ENCODE measurements around the gene ARHGAP36. TPM values are rescaled to one million over a fixed set of nuclear protein-coding genes. Genes with fewer than 3 reads are reported as not detected.

The ARHGAP36 gene
- total and polyA plus RNA-seq, 2 of the 8 experiments (the other 6 are each of a cell fraction or from before 2014, with no cell fraction given): 0.32 to 0.38 TPM

DNA sequence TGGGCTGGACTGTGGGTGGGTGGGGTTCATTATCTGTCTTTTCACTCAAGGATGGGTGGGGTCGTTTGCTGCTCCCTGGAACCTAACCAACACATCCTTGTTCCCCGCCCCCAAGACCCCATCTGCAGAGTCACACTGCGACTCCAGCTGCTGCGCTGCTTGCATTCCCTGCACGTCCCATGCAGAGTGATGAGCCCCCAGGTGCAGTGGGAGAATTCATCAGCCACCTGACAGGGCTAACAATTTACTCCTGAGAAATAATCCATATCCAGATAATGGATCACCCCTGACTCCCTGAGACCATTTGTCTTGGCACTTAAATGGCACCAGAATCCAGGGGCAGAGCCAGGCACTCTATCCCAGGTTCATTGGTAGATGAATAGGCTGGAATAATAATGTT is 12.4 kb upstream of the ARHGAP36 start:
- Histone ChIP-seq H3K27ac (ENCODE audit: low read depth, low read length) (no peak overlapping the region), H2BK20ac (ENCODE audit: low read length) (no peak overlapping the region)
- TF ChIP-seq KDM4A (IDR thresholded peaks at IDR 0.05; ENCODE audit: low read depth, low read length, severe bottlenecking) (no peak), CEBPB (IDR thresholded peaks at IDR 0.05; ENCODE audit: low read depth, low read length) (no peak), POLR2AphosphoS5 (IDR thresholded peaks at IDR 0.05; ENCODE audit: low read depth, low read length) (no peak), TBP (IDR thresholded peaks at IDR 0.05; ENCODE audit: low read depth, low read length) (no peak), ZNF274 (IDR thresholded peaks at IDR 0.05; ENCODE audit: borderline replicate concordance, extremely low read depth, low read length) (no peak), CBX8 (IDR thresholded peaks at IDR 0.05; ENCODE audit: borderline replicate concordance, low read depth, low read length) (no peak), CBX5 (IDR thresholded peaks at IDR 0.05; ENCODE audit: low read depth, low read length) (no peak), RBBP5 (IDR thresholded peaks at IDR 0.05; ENCODE audit: borderline replicate concordance, low read depth, low read length) (no peak), KDM5A (IDR thresholded peaks at IDR 0.05; ENCODE audit: low read length) (no peak), TEAD4 (IDR thresholded peaks at IDR 0.05; ENCODE audit: low read depth, low read length) (no peak), BRCA1 (IDR thresholded peaks at IDR 0.05; ENCODE audit: low read depth, low read length) (no peak), GTF2F1 (IDR thresholded peaks at IDR 0.05; ENCODE audit: borderline replicate concordance, low read depth, low read length) (no peak), EZH2 (IDR thresholded peaks at IDR 0.05; ENCODE audit: low read depth, low read length, severe bottlenecking) (no peak)
- TF ChIP-seq, protein P1, sequence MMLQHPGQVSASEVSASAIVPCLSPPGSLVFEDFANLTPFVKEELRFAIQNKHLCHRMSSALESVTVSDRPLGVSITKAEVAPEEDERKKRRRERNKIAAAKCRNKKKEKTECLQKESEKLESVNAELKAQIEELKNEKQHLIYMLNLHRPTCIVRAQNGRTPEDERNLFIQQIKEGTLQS (IDR thresholded peaks at IDR 0.05; ENCODE audit: insufficient read depth, low read depth, low read length): no peak

More for the DNA sequence above, 12.4 kb upstream of the ARHGAP36 start:
- Histone ChIP-seq H3K23me2 (ENCODE audit: low read depth, low read length) (no peaks in the 10 kb centered on the region), H3K18ac (ENCODE audit: extremely low read depth, low read length) (no peak overlapping the region), H3K4me2 (ENCODE audit: insufficient read depth in 1 of 2, low read depth in 2 of 2, low read length in 2 of 2) (no peak overlapping the region), H2BK12ac (ENCODE audit: low read depth, low read length) (no peak overlapping the region), H3K79me2 (ENCODE audit: control insufficient read depth in 1 of 2, insufficient read depth in 2 of 2, low read length in 2 of 2) (no peaks in the 10 kb centered on the region), H3K27me3 (replicated peaks in 1 of 4; ENCODE audit: control insufficient read depth in 3 of 4, extremely low read depth in 1 of 4, insufficient read depth in 3 of 4, low read length in 3 of 4) (no peaks in the 10 kb centered on the region), H2BK15ac (ENCODE audit: low read length) (no peak overlapping the region), H2BK5ac (ENCODE audit: low read depth, low read length) (no peak overlapping the region), H3K14ac (ENCODE audit: insufficient read length) (no peak overlapping the region), H3K4me1 (replicated peaks in 1 of 4; ENCODE audit: control insufficient read depth in 3 of 4, insufficient read depth in 4 of 4, low read length in 3 of 4) (no peaks in the 10 kb centered on the region; a peak in 1 of 7 replicates), H2AK5ac (ENCODE audit: low read depth, low read length) (no peak overlapping the region), H3K79me1 (ENCODE audit: low read depth, low read length) (no peaks in the 10 kb centered on the region), H3K23ac (ENCODE audit: insufficient read length) (no peak overlapping the region), H4K8ac (ENCODE audit: extremely low read depth, insufficient read depth, low read length) (no peak overlapping the region), H4K91ac (replicated peaks; ENCODE audit: insufficient read length, low read length) (no peak overlapping the region), H3K9ac (replicated peaks in 1 of 4; ENCODE audit: extremely low read depth in 1 of 4, low read depth in 3 of 4, low read length in 3 of 4) (no peak overlapping the region), H4K20me1 (replicated peaks in 1 of 2; ENCODE audit: control insufficient read depth in 1 of 2, insufficient read depth in 2 of 2, low read length in 2 of 2) (no peaks in the 10 kb centered on the region), H3K56ac (replicated peaks; ENCODE audit: insufficient read length, low read depth, low read length) (no peak overlapping the region), H2AFZ (ENCODE audit: low read length) (no peak overlapping the region), H3K9me3 (ENCODE audit: insufficient read depth in 2 of 2, low read depth in 1 of 2, low read length in 1 of 2) (no peaks in the 10 kb centered on the region), H3K36me3 (ENCODE audit: control insufficient read depth in 2 of 4, insufficient read depth in 4 of 4, low read length in 3 of 4) (no peaks in the 10 kb centered on the region), H3K4me3 (ENCODE audit: extremely low read depth in 1 of 4, insufficient read depth in 2 of 4, low read depth in 3 of 4, low read length in 4 of 4) (no peak overlapping the region), H4K5ac (ENCODE audit: insufficient read length, low read depth, low read length) (no peak overlapping the region), H2BK120ac (replicated peaks; ENCODE audit: low read depth, low read length) (no peak overlapping the region), H3K4ac (replicated peaks; ENCODE audit: insufficient read length, low read depth, low read length) (no peak overlapping the region)
- DNase-seq (ENCODE audit: low read depth in 1 of 2, low spot score in 2 of 2) (no peak), FAIRE-seq (no peak)
- CTCF ChIA-PET (ENCODE audit: partially characterized antibody): no interaction called here
- POLR2A ChIA-PET (ENCODE audit: partially characterized antibody): no interaction called here
- 82% methylated on average over 3 of the region's 5 CpGs; no CpG with 5 or more reads in 1 of the 2 experiments for WGBS, 2 experiments (ENCODE audit: extremely low coverage in 1 of 2, insufficient coverage in 1 of 2, insufficient read length in 1 of 2, insufficient replicate concordance in 2 of 2, low coverage in 1 of 2, low lambda C conversion rate in 2 of 2, missing lambda C conversion rate in 1 of 2)
